NOMO-1 treated with dmso at 0.1 percent for 144 hours (cell line): ENCODE measurements around the gene GRK2.

ENCODE experiments used
- DNase-seq: peaks from one replicate; lab custom pipeline; 2025; ENCODE audit not compliant: unreplicated experiment; lab: John Stamatoyannopoulos, UW

Gene GRK2

DNA sequence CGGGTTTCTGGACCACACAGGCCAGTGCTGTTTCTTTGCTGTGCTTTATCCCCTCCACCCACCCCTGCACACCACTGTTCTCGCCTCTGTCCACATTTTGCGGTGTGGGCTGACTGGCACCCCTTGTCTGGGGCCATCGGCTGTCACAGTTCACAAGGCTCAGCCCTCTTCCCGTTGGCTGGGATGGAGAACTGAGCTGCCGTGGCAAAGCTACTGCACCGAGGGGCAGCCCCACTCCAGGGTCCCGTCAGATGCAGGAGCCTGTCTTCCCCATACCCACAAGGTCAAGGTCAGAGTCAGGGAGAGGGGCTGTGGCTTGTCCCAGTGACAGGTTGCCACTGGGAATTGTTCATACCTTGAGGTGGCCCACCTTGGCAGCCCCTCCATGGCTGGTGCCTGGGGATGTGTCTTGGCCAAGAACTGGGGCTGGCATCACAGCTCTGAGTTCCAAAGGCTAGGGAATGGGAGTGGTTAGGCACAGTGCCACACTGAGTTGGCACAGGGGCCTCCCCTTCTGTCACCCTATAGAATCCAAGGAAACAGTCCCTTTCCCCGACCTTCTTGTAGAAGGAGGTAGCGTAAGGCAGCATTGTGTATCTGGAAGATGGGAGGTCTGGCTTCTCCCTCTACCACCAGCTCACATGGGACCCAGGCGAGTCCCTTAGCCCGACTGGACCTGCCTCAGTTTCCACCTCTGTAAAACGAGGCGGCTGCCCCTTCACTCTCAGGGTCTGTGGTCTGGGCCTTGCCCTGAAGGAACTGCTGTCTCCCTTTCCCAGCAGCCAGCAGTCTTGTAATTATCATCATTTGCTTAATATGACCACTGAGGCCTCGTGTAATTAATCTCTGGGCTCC is 3.4 kb downstream of the GRK2 start:
- no peak for DNase-seq

DNA sequence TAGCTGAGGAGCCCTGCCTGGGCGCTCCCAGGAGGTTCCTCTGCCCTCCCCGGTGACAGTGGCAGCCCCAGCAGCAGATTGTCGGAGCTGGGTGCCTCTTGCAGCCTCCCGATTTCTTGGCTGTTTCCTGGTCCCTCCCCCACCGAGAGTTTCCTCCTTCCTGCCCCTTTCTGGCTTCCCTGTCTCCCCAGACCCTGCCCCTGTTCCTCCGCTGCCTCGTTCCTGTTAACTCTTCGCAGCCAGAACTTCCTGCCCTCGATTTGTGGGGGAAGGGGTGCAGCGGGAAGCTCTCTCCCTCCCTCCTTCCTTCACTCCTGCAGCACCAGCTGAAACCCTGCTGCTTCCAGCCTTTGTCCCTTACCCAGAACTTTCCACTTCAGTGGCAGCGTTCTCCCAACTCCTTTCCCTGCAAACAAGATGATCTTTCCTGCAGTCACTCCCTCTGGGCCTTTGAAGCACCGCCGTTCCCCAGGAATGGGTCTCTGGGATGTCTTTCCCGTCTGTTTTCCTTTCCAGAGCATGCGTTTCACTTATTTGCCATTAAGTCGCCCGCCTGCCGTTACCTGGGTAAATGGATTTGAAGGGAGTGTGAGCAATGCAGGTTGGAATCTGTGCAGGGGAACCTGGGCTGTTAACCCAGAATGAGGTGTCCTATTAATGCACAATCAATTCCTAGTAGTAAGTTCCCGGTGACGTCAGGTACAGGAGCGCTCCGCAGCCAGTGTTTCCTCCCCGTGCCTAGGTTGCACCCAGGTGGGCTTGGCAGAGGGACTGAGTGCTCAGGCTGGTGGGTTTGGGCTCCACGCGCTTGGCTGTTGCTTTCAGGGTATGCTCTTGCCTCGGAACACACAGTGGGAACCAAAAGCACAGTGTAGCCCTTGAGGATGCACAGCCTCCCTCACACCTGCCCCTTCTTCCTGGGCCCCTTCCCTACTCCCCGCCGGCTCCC is 4.3 kb downstream of the GRK2 start:
- DNase-seq = peak; percentile 45

DNA sequence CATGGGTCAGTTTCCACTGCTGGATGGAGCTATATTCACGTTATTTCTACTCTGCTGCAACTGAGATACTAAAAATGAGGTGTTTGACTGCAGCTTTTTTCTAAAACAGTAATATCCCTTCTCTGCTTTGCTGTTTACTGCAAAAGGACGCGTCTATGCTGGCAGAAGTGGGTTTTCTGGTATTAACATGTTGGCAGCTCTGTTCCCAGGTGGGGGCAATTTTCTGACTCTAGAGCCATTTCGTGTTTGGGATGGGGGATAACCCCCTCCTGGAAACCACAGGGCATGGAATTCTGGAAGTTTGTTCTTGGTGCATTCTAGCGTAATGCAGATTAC is 4.9 kb downstream of the GRK2 start:
- no peak for DNase-seq

DNA sequence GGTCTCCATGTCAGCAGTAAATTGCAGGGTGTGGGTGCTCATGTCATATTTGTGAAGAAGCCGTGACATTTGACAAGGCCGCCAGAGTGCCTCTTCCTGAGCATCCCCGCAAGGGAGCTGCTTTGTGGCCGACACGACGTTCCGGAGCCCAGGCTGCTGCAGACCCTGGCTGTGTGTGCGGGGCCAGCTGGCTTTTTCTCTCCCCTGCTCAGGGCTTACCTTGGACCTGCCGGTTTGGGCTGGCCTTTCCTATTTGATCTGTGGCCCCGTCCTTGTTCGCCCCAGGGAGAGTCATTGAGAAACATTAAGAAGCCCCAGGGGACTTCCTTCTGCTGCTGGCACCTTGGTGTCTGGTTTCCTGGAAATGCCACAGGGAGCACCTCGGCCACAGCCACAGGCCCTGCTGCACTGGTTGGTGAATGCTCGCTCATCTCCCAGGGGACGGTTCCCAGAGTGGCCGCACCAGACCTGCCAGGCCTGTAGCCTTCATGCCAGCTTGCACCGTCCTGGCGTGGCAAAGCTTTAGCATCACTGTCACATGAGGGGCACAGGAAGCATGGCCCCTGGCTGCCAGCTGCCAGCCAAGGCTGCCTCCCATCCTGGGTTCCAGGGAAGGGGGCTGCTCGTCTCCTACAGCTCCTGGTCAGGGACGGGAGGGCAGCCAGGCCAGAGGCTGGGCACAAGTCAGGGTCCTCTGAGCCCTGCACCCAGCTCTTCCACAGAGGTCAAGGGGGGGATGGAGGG is 5.4 kb downstream of the GRK2 start:
- DNase-seq = no peak

DNA sequence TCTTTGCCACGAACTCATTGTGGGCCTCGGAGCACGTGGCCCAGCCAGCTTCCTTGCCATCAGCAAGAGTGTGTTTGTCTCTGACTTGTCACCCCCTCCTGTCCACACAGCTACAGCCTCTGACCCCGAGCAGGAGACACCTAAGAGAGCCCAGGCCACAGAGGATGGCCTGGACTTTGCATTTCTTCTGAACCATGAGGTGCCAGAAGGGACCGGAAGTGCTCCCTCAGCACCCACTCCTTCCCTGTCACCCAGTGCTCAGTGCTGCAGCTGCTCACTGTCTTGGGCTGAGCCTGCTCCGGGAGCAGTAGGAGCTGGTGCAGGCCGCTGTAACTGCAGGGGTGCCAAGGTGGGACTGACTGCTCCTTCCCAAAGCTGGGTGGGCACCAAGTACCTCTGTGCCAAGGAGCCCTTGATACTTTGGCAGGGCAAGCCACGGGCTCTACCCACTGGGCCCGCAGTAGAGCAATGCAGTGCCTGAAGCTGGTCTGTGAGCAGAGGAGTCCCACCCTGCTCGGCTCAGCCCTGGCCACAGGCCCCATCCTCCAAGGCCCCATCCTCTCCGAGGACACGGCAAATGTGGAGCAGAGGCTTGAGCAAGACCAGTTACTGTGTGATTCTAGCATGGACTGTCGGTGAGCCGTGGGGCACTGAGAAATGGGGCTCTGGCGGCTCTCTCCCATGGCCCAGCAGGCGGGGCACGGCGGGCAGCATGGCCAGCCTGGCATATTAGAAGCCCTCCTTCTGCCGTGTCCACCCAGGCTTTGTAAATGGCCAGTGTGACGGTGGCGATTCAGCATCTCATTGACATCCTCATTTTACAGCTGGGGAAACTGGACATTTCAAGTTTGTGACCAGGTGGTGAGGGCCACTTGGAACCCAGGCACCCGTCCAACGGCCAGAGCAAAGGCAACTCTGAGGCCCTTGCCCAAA is 6.3 kb downstream of the GRK2 start:
- no peak for DNase-seq

DNA sequence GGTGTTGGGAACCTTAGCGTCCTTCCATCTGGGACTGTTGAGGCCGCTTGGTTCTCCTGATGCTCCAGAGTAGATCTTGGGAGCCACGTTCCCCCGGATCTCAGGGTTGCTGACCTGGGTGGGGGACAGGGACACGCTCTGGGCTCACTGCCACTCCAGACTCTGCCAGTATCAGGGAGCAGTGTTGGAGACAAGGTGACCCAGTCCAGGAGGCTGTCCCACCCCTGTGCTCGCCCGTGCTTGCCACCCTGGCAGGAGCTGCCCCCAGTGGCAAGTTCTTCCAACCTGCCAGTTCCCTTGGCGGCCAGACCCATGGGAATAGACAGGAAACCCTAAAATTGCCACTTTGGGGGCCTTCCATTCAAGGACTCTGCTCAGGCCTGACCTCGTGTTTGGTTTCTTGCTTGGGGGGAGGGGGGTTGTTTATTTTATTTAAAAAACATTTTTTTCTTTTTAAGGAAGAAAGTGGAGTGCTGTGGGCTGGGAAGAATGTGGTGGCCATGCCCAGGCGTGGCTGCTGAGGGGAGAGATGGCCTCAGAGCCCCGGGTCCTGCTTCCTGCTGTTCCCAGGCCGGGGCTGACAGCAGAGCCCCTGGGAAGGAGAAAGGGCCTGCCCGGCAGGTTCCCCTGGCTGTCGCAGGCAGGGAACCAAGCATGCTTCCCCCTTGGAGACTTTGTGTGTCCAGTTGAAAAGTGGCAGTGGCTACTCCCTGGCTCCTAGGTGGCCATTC is 7.2 kb downstream of the GRK2 start:
- no peak for DNase-seq

DNA sequence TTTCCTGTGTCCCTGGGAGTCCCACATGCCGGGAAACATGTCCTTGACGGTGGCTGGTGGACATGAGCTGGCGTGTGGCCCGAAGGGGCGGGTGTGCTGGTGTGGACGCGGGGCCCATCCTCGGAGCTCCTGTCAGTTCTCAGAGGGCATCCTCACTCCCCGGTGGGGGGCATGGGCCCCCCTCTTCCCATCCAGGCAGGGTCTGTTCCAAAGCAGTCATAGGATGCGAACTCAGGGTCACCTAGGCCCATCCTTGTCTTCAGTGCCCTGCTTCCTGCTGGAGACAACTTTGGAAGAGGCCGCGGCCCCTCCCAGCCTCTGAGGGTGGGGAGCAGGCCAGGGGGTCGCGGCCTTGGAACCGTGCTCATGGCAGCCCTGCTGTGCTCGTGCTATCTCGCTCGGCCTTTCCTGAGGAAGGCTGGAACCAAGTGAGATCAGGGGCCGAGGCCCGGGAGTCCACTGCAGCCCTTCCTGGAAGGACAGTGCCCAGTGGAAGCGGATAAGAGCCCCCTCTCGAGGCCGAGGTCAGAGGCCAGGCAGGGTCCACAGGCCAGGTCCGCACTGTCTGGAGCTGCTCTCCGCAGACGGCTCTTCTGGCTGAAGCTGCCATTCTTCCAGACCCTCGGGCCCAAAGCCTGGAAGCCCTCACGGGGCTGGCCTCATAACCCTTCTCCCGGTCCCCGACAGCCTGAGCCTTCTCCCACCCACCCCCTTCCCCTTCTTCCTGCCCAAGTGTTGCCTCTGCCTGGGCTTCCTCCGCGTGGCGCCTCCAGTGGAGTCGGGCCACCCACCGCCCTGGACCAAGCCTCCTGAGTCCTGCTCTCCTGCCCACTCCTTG is 8.7 kb downstream of the GRK2 start:
- DNase-seq = no peak

DNA sequence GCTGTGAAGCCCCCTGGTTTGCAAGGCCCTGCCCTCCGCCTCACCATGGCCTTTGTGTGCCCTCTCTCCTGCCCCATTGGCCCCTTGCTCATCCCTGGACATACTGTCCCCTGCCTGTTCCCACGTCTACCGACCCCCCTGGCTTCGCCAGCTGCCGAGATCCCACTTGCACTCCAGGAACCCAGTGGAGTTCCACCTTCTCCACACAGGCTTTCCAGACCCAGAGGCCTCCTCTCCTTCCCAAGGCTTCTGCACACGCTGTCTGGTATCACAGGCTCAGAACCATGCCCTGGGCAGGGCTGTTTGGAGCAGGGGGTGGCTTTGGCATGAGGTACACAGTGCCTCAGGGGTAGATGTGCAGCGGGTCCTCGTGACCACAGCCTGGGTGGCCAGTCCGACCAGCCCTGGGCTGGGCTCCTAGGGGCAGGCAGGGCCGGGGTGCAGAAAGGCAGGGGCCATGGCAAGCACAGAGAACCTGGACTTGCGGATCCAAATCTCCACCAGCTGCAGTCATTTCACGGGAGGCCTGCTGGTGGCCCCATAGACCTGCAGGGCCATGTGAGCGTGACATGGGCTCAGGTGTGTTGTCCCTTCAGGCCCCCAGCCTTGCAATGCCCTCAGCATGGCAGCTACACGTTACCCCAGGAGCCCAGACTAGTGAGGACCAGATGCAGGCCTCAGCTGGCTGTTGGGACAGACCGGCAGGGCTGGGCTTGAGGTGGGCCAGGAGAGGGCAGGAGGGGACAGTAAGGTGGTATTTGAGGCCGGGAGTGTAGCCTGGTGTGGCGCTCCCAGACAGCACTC is 9.5 kb downstream of the GRK2 start:
- DNase-seq = no peak

DNA sequence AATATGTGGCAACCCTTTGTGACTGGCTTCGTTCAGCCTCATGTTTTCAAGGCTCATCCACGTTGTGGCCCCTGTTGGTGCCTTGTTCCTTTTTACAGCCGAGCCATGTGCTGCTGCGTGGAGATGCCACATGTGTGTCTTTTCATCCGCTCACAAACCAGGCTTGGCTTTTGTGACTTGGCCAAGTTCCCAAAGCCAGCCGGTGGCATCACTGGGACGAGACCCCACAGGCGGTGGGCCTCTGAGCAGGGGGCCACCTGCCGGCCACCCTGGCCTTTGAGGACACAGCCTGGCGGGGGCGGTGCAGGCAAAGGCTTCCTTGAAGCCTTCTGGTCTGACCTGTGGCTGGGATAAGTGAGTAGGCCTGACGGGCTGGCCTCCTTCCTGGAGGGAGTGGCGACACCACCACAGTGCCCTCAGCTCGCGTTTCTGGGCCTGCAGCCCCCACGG is 10.5 kb downstream of the GRK2 start:
- peak; percentile 82 for DNase-seq

DNA sequence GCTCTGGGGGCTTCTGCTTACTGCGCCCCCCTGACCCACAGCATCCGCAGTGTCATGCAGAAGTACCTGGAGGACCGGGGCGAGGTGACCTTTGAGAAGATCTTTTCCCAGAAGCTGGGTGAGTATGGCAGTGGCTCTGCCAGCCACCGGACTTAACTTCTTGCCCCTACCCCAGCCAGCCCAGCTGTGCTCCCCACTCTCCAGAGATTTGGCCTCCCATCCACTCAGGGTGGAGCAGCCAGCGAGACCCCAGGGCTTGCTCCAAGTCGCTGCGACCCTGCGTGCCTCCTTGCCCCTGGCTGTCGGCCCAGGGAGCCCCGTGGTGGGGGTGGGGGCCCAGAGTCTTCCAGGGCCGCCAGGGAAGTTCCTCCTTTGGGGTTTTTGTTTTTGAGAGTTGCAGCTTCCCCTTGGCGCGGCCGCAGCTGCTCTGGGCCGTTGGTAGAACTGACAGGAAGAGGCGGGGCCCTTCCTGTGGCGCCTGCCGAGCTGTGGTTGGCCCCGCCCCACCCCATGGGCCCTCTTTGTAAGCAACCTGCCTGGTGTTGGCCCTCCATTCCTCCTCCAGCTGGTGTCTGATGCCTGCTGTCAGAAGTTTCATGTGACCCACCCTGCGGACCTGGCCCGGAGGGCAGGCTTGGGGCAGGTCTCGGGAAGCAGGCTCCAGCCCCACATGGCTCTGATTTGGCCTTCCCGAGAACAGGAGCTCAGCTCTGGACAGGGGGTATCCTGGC is 11.1 kb downstream of the GRK2 start:
- peak; percentile 97 for DNase-seq

DNA sequence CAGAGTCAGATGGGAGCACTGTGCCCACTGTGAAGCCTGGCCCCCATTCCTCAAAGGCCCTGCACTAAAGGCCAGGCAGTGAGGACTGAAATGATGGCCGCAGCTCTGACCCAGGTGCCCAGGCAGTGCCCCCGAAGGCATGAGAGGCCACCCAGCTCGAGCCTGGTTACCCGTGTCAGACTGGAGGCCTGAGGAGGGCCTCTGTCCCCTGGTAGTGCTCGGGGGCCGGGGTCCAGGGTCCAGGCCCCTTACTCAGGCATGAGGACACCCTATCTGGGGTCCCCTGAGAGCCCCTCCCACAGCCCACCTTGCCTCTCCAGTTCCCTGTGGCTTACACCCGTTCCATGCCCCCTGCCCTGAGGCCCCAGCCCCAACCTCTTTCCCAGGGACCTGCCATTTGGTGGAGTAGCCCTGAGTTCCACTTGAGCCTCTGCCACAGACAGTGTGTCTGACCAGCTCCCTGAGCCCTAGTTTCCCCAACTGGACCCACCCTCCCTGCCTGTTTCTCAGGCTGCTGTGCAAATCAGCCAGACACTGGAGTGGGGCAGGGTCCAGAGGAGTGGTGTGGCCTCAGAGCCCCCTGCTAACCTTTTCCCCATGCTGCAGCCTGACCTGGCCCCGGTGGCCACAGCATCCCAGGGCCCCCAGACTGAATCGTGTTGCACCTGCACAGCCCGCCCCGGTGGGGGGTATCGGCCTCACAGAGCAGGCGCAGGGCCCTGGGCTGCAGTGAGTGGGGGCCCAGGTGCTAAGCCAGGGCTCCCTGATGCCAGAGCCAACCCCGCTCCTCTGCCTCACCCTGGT is 12.1 kb downstream of the GRK2 start:
- DNase-seq = no peak

DNA sequence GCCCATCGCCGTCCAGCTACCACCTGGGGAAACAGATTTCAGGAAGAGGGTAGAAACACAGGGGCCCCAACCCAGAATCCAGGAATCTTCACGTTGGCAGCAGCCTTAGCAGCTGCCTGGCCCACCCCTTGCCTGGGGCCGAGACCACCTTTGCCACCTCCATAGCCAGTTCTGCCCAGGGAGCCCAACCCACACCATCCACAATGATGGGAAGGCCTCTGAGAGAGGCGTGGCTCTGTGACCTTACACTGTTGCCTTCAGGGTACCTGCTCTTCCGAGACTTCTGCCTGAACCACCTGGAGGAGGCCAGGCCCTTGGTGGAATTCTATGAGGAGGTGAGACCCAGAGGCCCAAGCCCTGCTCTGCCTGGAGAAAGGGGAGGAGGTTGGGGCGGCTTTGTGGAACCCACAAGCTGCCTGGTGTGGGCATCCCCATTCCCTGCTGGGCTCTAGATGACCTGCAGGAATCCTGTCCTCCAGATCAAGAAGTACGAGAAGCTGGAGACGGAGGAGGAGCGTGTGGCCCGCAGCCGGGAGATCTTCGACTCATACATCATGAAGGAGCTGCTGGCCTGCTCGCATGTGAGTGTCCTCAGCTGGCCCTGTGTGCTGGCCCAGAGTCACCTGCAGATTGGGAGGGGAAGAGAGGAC is 12.8 kb downstream of the GRK2 start:
- DNase-seq = no peak

DNA sequence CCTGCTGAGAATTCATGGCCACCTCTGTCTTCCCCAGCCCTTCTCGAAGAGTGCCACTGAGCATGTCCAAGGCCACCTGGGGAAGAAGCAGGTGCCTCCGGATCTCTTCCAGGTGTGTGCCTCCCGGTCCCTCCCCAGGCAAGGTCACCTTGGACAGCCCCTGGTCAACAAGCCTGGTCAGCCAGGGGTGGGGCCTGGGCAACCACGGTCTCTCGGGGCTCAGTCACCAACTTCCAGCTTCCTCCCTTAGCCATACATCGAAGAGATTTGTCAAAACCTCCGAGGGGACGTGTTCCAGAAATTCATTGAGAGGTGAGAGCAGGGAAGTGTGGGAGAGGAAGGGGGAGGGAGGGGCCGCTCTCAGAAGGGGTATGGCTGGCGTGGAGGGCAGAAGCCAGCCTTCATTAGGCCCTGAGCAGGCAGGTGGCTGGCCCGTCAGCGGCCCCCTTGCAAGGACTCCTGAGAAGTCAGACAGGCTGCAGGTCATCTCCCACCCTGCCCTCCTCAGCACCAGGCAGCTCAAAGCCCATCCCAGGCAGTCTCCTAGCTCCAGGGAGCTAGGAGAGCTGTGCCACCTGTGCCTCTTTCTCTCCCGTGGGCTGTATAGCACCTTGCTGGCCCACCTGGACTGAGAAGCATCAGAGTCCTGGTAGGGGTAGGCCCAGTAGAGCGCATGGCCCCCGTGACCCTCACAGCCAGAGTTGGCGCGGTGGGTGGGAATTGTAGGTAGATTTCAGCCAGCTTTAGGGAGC is 13.5 kb downstream of the GRK2 start:
- DNase-seq = no peak

DNA sequence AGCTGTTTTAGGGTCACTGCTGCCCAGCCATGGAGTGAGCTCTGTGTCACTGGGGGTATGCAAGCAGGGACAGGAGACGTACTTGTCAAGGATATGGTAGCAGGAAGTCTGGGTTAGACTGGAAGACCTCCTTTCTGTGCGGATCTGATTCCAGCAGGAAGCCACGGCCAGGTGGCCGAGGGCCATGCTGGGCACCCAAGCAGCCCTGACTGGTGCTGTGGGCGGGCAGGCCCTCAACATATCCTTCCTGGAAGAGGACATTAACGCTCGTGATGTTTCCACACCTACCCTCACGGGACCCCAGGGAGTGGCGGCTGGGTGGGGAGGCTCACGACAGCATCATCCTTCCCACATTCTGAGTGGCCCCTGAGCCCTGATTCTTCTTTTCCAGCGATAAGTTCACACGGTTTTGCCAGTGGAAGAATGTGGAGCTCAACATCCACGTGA is 14.1 kb downstream of the GRK2 start:
- no peak for DNase-seq
